Measurements from ENCODE around the gene EID1.

Gene EID1

GRCh38 chr15:48858401-48858800 lies 19.5 kb upstream of the EID1 start:
- in situ Hi-C loops (cut with HindIII; ENCODE audit: low sequenced_read_pairs): no loop called here

GRCh38 chr15:48859426-48859825 lies 18.5 kb upstream of the EID1 start:
- in situ Hi-C loops (cut with HindIII; ENCODE audit: low sequenced_read_pairs): no loop called here
- no peak overlapping the region for H3K4me3 ChIP-seq (ENCODE audit: low read depth, low read length)
- DNase-seq (ENCODE audit: low read depth): no peak
- no peak for TF ChIP-seq CTCF (IDR thresholded peaks at IDR 0.05; ENCODE audit: low read depth, low read length, missing control alignments)

More at GRCh38 chr15:48858401-48858800, 19.5 kb upstream of the EID1 start:
- TF ChIP-seq CTCF (IDR thresholded peaks at IDR 0.05; ENCODE audit: low read depth, low read length, missing control alignments): no peak
- no peak for DNase-seq (ENCODE audit: low read depth)
- no peak overlapping the region for H3K4me3 ChIP-seq (ENCODE audit: low read depth, low read length)

GRCh38 chr15:48861813-48862431 lies 16.0 kb upstream of the EID1 start:
- peak; percentile 76 for TF ChIP-seq CTCF (IDR thresholded peaks at IDR 0.05; ENCODE audit: low read depth, low read length, missing control alignments)
- peak; percentile 70 for DNase-seq (ENCODE audit: low read depth)
- in situ Hi-C loops (cut with HindIII; ENCODE audit: low sequenced_read_pairs): no loop called here
- H3K4me3 ChIP-seq (ENCODE audit: low read depth, low read length): no peak overlapping the region

GRCh38 chr15:48862705-48863104 lies 15.2 kb upstream of the EID1 start:
- DNase-seq (ENCODE audit: low read depth): no peak
- no peak overlapping the region for H3K4me3 ChIP-seq (ENCODE audit: low read depth, low read length)
- in situ Hi-C loops (cut with HindIII; ENCODE audit: low sequenced_read_pairs): no loop called here
- no peak for TF ChIP-seq CTCF (IDR thresholded peaks at IDR 0.05; ENCODE audit: low read depth, low read length, missing control alignments)

GRCh38 chr15:48865370-48866079 lies 12.4 kb upstream of the EID1 start:
- in situ Hi-C loops (cut with HindIII; ENCODE audit: low sequenced_read_pairs): no loop called here
- peak; percentile 63 for DNase-seq (ENCODE audit: low read depth)
- no peak overlapping the region for H3K4me3 ChIP-seq (ENCODE audit: low read depth, low read length)
- no peak for TF ChIP-seq CTCF (IDR thresholded peaks at IDR 0.05; ENCODE audit: low read depth, low read length, missing control alignments)

- TF ChIP-seq CTCF (IDR thresholded peaks at IDR 0.05; ENCODE audit: low read depth, low read length, missing control alignments): no peak
- no peak for DNase-seq (ENCODE audit: low read depth)
- in situ Hi-C loops (cut with HindIII; ENCODE audit: low sequenced_read_pairs): no loop called here
- H3K4me3 ChIP-seq (ENCODE audit: low read depth, low read length): no peak overlapping the region
Observed at GRCh38 chr15:48866141-48866563, 11.8 kb upstream of the EID1 start.

All from astrocyte of the cerebellum (primary cell).